ENCODE measurements around the gene STING1.
"Not testable (repeated sequence)": the region's sequence is repeated elsewhere in the genome, so short reads cannot be mapped to it uniquely, and the experiment has no call there.

STING1 gene
- 5.8 to 148 (median 33.2) reads per million in 18 experiments for total RNA-seq

DNA sequence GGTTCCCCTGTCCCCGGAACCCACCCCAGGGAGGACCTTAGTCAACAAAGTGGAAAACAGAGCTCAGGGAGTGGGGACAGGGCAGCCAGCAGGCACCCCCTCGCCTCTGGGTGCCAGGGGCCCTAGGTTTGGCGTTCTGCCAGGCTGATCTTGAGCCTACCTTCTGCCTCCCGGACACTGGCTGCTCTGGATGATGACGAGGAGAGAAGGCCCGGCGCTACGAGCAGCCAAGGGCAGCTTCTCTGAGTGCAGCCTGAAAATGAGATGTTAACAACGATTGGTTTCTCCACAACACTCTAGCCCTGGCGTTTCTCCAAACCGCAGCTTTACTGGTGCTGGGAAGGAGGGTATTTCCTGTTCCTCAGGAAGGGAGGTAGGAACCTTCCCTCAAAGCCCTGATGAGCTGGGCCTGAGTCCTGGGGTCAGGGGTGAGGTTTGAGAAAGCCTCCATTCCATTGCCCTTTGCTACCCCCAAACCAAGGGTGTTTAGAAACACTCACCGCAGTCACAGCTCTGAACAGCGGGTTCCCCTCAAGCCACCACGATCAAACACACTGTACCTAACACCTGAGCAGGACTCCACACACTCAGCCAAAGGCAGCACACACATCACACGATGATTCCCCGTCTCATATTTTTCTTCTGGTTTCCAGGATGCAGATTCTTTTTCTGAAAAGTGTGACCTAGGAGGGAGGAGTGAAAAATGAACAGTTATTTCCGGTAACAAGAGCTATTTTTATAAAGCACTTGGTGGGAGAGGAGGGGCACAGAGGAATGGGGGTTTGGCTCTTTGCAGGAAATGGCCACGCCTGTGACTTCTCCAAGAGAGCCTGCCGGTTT is at the start of gene STING1:
STING1 (minus strand) TSS at position 709 of the 840 bp plus-strand sequence. CDS start 1,054 bp downstream, outside the sequence.
- peak; percentile 87 to 93 for DNase-seq

DNA sequence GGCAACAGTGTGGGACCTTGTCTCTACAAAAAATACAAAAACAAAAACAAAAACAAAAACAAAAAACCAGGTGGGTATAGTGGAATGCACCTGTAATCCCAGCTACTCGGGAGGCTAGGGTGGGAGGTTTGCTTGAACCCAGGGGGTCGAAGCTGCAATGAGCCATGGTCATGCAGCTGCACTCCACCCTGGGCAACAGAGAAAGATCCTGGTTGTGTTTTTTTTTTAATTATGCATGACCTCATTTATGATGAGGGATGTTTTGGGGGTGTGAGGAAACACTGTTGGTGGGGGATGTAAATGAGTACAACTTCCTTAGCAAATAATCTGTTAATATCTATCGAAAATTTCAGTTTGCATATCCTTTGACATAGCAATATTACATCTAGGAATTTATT is 49.2 kb upstream of the STING1 start:
- DNase-seq: no peak

DNA sequence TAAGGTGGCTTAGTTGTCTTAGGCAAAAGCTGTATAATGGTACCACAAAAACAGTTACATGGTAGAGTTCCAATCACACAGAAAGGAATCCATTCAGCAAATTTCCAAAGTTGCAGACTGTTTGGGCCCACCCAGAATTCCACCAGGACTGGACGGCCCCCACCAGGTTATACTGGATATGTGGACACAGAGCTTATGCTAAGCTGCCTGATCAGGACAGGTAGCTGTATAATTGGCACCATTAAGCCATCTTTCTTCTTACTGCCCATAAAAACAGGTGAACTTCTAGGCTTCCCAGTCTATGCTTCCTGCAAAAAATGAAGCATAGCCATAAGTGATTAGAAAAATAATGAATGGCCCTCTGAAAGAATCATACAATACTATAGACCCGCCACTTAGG is 47.5 kb upstream of the STING1 start:
- DNase-seq: not testable (repeated sequence)

DNA sequence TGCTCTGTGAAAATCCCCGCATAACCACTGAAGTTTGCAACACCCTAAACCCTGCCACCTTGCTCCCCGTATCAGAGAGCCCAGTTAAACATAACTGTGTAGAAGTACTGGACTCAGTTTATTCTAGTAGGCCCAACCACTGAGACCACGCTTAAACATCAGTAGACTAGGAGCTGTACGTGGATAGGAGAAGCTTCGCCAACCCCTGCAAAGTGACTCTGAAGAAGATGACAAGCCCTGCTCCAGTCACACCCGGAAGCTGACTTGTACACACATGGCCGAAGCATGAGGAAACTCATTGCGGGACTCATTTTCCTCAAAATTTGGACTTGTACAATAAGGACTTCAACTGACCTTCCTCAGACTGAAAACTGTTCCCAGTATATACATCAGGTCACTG is 46.1 kb upstream of the STING1 start:
- not testable (repeated sequence) for DNase-seq

DNA sequence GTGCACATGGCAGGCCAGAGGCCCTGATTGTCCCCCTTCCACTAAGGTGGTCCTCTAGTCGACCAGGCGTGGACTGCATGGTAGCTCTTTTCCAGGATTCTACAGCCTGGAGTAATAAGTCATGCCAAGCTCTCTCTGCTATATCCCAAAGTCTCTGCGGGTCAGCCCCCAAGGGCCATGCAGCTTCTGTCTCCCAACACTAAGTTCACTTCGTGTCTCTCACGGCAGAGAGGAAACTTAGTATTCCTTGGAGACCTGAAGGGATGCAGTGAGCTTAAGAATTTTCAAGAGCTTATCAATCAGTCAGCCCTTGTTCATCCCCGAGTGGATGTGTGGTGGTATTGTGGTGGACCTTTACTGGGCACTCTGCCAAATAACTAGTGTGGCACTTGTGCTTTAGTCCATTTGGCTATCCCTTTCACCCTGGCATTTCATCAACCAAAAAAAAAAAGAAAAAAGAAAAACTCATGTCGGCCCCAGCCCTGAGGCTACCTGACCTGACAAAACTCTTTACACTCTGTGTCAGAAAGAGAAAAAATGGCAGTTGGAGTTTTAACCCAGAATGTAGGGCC is 45.4 kb upstream of the STING1 start:
- not testable (repeated sequence) for DNase-seq

DNA sequence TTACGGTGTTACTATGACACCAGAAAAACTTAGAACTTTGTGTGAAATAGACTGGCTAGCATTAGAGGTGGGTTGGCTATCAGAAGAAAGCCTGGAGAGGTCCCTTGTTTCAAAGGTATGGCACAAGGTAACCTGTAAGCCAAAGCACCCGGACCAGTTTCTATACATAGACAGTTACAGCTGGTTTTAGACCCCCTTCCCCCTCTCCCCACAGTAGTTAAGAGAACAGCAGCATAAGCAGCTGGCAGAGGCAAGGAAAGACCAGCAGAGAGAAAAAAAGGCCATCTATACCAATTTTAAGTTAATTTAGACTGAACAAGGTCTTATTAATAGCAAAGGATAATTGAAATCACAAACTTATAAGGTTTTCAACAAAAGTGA is 44.5 kb upstream of the STING1 start:
- not testable (repeated sequence) for DNase-seq

DNA sequence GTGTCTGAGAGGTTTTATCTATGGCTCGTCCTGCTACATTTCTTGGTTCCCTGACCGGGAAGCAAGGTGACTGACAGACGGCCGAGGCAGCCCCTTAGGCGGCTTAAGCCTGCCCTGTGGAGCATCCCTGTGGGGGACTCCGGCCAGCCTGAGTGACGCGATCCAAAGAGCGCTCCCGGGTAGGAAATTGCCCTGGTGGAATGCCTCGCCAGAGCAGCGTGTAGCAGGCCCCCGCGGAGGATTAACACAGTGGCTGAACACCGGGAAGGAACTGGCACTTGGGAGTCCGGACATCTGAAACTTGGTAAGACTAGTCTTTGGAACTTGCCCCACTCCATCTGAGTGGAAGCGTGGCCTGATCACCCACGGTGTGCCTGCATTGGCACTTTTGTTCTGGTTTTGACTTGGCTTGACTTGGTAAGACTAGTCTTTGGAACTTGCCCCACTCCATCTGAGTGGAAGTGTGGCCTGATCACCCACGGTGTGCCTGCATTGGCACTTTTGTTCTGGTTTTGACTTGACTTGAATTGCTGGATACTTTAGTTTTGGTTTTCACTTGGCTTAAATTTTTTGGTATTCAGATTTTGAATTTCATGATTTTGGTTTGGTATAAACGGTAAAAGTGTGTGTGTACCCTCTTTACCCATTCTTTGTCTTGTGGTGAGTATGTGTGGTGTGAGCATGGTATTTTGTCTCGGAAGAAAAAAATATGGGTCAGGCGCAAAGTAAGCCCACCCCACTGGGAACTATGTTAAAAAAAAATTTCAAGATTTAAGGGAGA is 43.9 kb upstream of the STING1 start:
- DNase-seq: not testable (repeated sequence)

DNA sequence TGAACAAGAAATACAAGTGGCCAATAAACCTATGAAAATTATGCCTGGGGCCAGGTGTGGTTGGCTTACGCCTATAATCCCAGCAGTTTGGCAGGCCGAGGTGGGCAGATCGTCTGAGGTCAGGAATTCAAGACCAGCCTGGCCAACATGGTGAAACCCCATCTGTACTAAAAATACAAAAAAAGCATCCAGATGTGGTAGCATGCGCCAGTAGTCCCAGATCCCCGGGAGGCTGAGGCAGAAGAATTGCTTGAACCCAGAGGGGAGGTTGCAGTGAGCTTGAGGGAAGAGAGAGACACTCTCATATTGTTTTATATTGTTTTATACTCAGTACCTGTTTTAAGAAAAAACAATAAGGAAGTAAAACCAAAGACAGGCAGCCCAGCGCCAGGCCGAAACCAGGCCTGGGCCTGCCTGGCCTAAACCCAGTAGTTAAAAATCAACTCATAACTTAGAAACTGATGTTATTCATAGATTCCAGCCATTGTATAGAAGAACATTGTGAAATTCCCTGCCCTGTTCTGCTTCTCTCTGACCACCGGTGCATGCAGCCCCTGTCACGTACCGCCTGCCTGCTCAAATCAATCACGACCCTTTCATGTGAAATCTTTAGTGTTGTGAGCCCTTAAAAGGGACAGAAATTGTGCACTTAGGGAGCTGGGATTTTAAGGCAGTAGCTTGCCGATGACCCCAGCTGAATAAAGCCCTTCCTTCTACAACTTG is 43.2 kb upstream of the STING1 start:
- DNase-seq: not testable (repeated sequence)

DNA sequence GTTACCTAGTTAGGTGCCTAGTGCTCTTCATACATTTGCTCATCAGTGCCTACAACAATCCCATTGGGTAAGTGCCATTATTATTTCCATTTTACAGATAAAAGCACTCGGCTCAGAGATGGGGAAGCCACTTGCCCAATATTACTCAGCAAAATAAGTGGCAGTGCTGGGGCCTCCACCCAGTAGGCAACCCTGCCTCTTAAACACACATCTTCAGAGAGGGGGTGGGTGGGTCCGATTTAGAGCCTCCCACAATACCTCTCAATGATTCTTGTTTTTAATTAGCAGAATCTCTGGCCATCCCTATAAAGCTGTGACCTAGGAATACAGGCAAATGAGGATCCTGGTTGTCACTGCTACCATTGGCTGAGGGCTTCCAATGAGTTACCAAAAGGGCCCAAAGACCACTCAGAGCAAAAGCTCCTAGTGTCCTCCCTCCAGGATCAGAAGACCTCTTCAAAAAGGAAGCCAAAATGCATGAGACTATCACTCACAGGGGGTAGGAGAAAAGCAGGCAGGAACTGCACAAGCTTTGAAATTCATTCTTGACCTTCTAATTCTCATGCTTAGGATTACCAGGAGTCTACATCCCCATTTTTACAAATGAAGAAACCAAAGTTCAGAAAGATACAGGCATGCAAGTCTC is 42.5 kb upstream of the STING1 start:
- DNase-seq: peak in 1 of 2 donors; percentile 15

DNA sequence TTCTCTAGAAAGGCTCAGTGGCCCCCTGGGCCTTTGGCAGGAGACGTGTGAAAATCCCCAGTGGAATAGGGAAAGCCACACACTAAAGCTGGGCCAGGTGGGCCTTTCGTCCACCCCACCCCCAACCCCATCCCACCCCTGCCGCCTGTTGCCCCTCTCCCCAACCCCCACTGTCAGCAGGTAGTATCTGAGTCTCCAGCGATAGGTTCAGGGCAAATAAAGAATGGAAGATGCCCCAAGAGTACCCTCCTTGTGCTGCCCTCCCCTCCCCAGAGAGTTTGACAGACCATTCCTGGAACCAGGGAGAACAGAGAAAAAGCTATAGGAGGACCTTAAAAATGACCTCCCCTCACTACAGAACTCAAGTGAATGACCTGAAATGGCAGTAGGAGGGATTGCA is 41.9 kb upstream of the STING1 start:
- DNase-seq: no peak

DNA sequence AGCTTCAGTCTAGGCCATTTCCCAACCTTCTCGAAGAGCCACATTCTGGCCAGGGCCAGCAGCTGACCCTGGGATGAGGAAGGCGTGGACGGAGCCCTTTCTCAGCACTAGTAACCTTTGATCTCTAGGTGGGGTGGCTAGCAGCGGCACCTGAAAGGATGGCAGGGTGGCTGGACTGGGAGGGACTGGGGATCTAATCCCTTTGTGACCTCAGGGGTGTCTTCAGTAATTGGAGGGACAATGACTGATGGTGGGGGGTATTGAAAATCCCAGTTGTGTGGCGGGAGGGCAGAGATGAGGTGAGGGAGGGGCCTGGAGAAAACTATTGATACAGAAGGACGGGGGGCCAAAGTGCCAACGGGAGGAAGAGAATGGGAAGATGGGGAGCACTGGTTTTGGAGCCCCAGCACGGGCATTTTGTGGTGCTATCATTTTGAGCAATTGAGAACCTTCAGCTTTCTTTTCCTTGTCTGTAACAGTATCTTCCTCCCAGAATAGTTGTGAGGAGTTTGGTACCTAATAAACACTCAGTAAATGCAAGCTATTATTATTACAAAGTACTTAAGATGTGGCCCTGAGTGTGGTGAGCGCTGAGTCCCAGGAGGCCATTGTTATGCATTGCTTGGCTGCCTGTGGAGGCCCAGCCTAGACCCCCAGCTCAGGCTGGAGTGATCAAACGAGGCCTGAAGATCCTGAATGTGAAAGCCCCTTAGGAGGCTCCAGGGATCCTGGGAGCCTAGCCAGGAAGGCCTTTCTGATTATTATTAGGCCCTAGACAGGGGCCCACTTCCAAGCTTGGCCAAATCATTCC is 41.3 kb upstream of the STING1 start:
- DNase-seq: no peak

DNA sequence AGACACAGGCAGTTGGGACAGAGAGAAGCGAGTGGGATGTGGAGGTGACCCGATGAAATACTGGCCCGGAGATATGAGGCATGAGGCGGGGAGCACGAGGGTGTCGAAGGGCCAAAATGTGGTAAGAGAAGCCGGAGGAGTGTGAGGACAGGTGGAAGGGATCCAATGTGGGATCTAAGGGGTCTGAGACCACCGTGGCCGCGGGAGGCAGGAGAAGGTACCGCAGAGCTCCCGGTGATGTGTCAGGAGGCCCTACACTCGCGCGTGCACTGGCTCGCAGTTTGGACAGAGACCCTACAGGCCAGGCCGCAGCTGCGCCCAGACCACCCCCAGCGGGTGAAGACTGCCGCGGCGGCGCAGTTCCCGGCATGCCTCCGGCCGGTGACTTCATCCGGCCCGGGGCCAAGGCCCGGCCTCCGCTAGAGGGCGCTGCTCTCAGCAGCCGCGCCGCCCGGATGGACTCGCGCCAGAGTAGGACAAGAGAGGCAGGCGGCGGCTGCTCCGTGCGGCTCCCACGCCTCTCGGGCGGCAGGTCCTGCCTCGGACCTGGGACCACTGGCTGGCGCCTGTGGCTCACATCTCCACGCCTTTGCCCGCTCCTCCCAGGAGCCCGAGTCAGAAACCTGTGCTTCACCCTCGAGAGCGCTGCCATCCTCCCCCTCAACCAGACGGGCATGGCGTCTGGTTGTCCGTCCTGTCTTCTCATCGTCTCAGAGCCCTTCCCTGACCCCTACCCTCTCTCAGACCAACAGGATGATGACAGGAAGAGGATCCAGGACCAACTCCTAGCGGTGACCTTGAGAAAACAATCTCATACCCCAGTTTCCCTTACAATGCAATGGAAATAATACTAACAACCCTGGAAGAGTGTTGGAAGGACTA is 35.4 kb upstream of the STING1 start:
- peak; percentile 89 to 92 for DNase-seq

DNA sequence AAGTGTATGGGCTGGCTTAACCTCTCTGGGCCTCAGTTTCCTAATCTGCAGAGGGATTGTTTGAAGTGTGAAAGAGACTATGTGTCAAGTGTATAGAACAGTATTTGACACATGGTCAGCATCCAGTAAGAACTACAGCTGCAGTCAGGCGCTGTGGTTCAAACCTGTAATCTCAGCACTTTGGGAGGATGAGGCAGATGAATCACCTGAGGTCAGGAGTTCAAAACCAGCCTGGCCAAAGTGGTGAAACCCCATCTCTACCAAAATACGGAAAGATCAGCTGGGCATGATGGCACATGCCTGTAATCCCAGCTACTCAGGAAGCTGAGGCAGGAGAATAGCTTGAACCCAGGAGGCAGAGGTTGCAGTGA is 31.9 kb upstream of the STING1 start:
- DNase-seq: no peak

DNA sequence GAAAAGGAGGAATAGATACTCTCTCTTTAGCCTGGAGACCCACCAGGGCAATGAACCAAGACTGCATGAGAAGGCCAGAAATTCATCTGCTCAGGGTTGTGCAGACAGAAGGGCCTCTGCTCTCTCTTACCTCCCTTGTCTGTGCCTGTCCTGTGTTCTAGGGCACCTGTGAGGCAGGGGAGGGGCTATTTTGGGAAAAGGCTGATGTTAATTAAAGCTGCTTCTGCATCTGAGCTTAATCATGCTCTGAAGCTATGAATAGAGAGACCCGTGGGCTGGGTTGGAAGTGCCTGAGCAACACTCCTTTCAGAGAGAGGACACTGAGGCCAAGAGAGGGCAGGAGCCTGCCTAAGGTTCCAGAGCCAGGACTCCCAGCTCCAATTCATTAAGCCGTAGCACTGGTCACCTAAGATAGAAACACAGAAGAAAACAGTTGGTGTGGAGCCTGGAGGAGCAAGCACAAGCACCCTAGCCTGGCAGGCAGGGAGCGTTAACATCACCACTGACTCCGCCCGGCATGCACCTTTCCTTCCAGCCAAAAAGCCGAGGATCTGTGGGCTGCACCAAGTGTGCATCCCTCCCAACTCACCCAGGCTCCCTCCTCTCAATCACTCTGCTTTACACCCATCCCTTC is 31.4 kb upstream of the STING1 start:
- DNase-seq: no peak

DNA sequence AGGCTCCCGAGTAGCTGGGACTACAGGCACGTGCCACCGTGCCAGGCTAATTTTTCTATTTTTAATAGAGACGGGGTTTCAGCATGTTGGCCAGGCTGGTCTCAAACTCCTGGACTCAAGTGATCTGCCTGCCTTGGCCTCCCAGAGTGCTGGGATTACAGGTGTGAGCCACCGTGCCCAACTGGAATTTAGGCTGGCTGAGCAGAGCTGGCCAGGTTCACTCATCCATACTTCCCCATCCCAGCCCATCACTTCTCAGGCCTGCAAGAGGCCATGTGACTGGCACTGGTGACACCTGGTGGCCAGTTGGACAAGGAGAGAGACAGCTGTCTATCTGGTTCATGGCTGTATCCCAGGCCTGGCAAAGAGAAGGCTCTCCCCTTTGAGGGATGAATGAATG is 30.9 kb upstream of the STING1 start:
- DNase-seq: peak; percentile 87

DNA sequence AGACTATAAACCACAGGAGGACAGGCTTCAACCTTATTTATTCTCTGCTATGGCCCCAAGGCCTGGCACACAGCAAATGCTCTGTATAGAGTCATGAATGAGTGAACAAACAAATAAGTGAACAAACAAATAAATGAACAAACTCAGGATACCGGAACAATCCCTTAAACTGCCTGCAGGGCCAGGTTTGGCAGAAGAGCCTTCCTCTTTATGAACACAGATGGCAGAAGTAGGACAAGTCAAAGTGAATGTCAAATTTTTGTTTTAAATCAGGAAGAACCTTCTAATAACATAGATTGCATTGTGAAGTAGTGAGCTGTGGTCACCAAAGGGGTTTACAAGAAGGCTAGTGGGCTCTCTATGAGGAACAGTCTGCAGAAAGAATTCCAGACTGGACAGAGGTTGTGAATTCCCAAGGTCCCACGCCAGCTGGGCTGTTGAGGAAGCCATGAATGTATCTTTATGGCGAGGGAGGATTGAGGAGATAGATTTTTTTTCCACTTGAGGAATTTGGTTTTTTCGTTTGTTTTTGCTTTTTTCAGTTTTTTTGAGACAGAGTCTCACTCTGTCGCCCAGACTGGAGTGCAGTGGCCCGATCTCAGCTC is 30.3 kb upstream of the STING1 start:
- DNase-seq: peak; percentile 41 to 53

DNA sequence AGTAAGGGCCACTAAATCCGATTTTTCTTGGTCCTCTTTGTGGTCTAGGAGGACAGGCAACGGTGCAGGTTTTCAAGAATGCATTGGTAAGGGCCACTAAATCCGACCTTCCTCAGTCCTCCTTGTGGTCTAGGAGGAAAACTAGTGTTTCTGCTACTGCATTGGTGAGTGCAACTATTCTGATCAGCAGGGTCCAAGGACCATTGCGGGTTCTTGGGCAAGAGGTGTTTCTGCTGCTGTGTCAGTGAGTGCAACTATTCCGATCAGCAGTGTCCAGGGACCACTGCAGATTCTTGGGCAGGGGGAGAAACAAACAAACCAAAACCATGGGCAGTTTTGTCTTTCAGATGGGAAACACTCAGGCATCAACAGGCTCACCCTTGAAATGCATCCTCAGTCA is 22.2 kb upstream of the STING1 start:
- not testable (repeated sequence) for DNase-seq

DNA sequence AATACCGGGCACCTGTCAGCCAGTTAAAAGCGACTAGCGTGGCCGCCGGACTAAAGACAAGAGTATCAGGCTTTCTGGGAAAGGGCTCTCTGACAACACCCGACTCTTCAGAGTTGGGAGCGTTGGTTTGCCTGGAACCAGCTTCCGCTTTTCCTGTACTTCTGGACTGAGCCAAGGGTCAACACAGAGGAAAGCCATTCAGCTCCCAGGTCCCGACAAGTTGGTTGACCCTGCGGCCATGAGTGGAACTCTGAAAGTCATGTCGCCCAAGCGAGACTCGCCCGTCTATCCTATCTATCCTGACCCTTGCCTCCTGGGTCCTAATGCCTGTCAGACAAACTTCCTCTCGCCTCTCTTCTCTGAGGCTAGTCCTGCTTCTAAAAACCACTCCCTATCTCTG is 21.3 kb upstream of the STING1 start:
- not testable (repeated sequence) for DNase-seq

Measured in inflammatory macrophage (primary cell).